Endodermal cell (in vitro differentiated cells): ENCODE data around the gene GRHL3. TPM values are rescaled to one million over a fixed set of nuclear protein-coding genes. Genes with fewer than 3 reads are reported as not detected.
"Not testable (repeated sequence)": the region's sequence is repeated elsewhere in the genome, so short reads cannot be mapped to it uniquely, and the experiment has no call there.

ENCODE experiments used
- DNase-seq: peaks from one replicate; pipeline ENCODE4 v3.0.0-alpha.2; 2017
- H3K27ac ChIP-seq: 2 replicates; pipeline ENCODE4 v1.5.1; 2013; ENCODE audit warnings: mild to moderate bottlenecking, low read depth, low read length, moderate library complexity
- H3K27me3 ChIP-seq: 2 replicates; pipeline ENCODE4 v1.6.1; 2013; ENCODE audit warnings: mild to moderate bottlenecking, low read length, moderate library complexity; ENCODE audit not compliant: insufficient read depth, control insufficient read depth, poor library complexity, severe bottlenecking
- H3K36me3 ChIP-seq: 2 replicates; pipeline ENCODE4 v1.7.0; 2013; ENCODE audit warnings: mild to moderate bottlenecking, low read length, moderate library complexity; ENCODE audit not compliant: control insufficient read depth, insufficient read depth
- H3K4me1 ChIP-seq: one replicate; pipeline ENCODE4 v1.7.0; 2013; ENCODE audit warnings: low read length; ENCODE audit not compliant: control insufficient read depth, insufficient read depth
- H3K4me3 ChIP-seq: 2 replicates; pipeline ENCODE4 v1.5.1; 2013; ENCODE audit warnings: mild to moderate bottlenecking, low read length, moderate library complexity
- H3K9ac ChIP-seq: 2 replicates; pipeline ENCODE4 v1.6.1; 2013; ENCODE audit warnings: mild to moderate bottlenecking, low read length, moderate library complexity; ENCODE audit not compliant: poor library complexity, severe bottlenecking; ENCODE audit errors: extremely low read depth
- H3K9me3 ChIP-seq: 2 replicates; pipeline ENCODE4 v1.6.1; 2013; ENCODE audit warnings: mild to moderate bottlenecking, low read length, moderate library complexity; ENCODE audit not compliant: control insufficient read depth
- H3K27ac Mint-ChIP-seq: 2 replicates; pipeline ENCODE4 v1.8.0; 2020; ENCODE audit warnings: mixed read lengths
- H3K27me3 Mint-ChIP-seq: 2 replicates; pipeline ENCODE4 v1.8.0; 2021; ENCODE audit warnings: mild to moderate bottlenecking, mixed read lengths; ENCODE audit not compliant: insufficient read depth
- H3K36me3 Mint-ChIP-seq: 2 replicates; pipeline ENCODE4 v1.8.0; 2020; ENCODE audit warnings: low read depth, mixed read lengths
- H3K4me1 Mint-ChIP-seq: 2 replicates; pipeline ENCODE4 v1.8.0; 2020; ENCODE audit warnings: mixed read lengths
- H3K4me3 Mint-ChIP-seq: 2 replicates; pipeline ENCODE4 v1.8.0; 2020; ENCODE audit warnings: mild to moderate bottlenecking, moderate library complexity, mixed read lengths
- H3K9me3 Mint-ChIP-seq: 2 replicates; pipeline ENCODE4 v1.8.0; 2020; ENCODE audit warnings: mild to moderate bottlenecking, mixed read lengths
- WGBS, 2 experiments: methylation state at CpG; one replicate each; pipeline versions ENCODE4 v1.1.5 to v1.1.7; 2013; ENCODE audit warnings: missing lambda C conversion rate in 2 of 2, mixed read lengths in 1 of 2; ENCODE audit not compliant: insufficient coverage in 1 of 2, insufficient read length in 1 of 2; 5-methylcytosine and 5-hydroxymethylcytosine counted together
- total RNA-seq, 2 donors: library from RNA; stranded (reverse); fragmentation: NEBNext Ultra II Directional in 1 of 2; extraction: Animal tissue kit (Norgen Biotek cat#: 25700) in 1 of 2; gene quantifications; 2 replicates in 1 of 2; 3 replicates in 1 of 2; pipeline ENCODE4 v1.2.1, GENCODE V29; 2021
- TF ChIP-seq, protein P1 (sequence below): fragments of 200-600 bp; sonication (generic); conservative IDR thresholded peaks from 2 replicates; pipeline ENCODE4 v1.5.0; 2021; ENCODE audit warnings: antibody characterized with exemption, mild to moderate bottlenecking

Gene GRHL3
- total RNA-seq, 2 donors from 2014 or later = 1.8 to 2.5 TPM

DNA sequence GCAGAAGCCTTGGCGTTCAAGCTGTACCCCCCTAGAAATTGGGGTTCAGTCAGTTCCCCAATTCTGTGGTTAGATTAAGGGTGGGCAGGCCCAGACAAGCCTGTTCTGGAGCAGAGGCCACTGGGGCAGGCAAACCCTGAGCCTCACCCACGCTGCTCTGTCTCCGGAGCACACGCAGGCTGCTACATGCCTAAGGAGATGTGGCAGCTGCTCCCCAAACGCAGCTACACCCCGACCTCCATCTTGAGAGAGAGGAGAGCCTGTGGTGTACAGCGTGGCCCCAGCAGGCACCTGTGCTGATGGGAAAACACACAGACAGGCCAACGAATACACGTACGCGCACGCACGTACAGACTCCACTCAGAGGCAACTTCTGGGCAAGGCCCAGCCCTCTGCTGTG, 33.9 kb upstream of the GRHL3 start:
- DNase-seq = no peak
- 95% methylated on average over 8 to 13 of the region's 13 CpGs for WGBS, 2 experiments
- H3K9me3 ChIP-seq = no peaks in the 10 kb centered on the region
- H3K27ac ChIP-seq = no peak overlapping the region
- H3K27me3 ChIP-seq = no peaks in the 10 kb centered on the region
- H3K4me1 Mint-ChIP-seq = peaks cover 2% of the 10 kb centered on the region
- H3K9me3 Mint-ChIP-seq = no peaks in the 10 kb centered on the region
- no peak overlapping the region for H3K27ac Mint-ChIP-seq
- no peaks in the 10 kb centered on the region for H3K36me3 ChIP-seq
- H3K9ac ChIP-seq = no peak overlapping the region
- H3K4me3 Mint-ChIP-seq = no peak overlapping the region
- H3K4me1 ChIP-seq = no peaks in the 10 kb centered on the region
- H3K36me3 Mint-ChIP-seq = no peaks in the 10 kb centered on the region
- no peak overlapping the region for H3K4me3 ChIP-seq
- TF ChIP-seq, protein P1, sequence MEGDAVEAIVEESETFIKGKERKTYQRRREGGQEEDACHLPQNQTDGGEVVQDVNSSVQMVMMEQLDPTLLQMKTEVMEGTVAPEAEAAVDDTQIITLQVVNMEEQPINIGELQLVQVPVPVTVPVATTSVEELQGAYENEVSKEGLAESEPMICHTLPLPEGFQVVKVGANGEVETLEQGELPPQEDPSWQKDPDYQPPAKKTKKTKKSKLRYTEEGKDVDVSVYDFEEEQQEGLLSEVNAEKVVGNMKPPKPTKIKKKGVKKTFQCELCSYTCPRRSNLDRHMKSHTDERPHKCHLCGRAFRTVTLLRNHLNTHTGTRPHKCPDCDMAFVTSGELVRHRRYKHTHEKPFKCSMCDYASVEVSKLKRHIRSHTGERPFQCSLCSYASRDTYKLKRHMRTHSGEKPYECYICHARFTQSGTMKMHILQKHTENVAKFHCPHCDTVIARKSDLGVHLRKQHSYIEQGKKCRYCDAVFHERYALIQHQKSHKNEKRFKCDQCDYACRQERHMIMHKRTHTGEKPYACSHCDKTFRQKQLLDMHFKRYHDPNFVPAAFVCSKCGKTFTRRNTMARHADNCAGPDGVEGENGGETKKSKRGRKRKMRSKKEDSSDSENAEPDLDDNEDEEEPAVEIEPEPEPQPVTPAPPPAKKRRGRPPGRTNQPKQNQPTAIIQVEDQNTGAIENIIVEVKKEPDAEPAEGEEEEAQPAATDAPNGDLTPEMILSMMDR = no peak
- no peaks in the 10 kb centered on the region for H3K27me3 Mint-ChIP-seq

DNA sequence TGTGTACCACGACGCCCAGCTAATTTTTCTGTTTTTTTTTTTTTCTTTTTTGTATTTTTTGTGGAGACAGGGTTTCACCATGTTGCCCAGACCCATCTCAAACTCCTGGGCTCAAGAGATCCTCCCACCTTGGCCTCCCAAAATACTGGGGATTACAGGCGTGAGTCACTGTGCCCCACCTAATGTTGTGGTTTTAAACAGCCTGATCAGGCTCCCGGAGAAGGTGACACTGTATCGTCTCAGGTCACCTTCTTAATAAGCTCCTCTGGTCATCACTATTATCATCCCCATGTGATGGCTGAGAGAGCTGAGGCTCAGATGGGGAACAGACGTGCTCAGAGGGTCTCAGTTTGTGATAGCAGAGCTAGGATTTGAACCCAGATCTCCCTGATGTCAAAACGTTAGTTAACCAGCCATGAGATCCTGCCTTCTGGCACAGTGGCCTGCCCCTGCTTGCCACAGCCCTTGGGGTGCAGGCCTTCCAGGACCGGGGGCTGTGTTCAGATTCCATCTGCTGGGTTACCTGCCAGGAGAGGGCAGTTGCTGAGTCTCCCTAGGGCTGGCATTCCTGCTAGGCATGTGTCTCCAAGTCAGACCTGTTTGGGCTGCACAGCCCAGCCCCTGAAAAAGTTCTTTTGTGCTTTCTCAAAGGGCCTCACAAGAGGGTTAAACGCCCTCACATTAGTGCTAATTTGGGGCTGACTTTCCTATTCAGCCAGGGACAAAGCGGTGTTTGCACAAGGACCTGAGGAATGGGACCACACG, 32.7 kb upstream of the GRHL3 start:
- H3K27me3 ChIP-seq = no peaks in the 10 kb centered on the region
- no peaks in the 10 kb centered on the region for H3K9me3 Mint-ChIP-seq
- no peaks in the 10 kb centered on the region for H3K4me1 ChIP-seq
- H3K27me3 Mint-ChIP-seq = no peaks in the 10 kb centered on the region
- H3K4me1 Mint-ChIP-seq = peaks cover 5% of the 10 kb centered on the region
- H3K9ac ChIP-seq = no peak overlapping the region
- TF ChIP-seq, protein P1 = no peak
- H3K27ac ChIP-seq = no peak overlapping the region
- H3K27ac Mint-ChIP-seq = no peak overlapping the region
- no peak overlapping the region for H3K4me3 Mint-ChIP-seq
- H3K36me3 ChIP-seq = no peaks in the 10 kb centered on the region
- no peak overlapping the region for H3K4me3 ChIP-seq
- H3K36me3 Mint-ChIP-seq = no peaks in the 10 kb centered on the region
- DNase-seq = peak; percentile 65
- H3K9me3 ChIP-seq = no peaks in the 10 kb centered on the region
- WGBS, 2 experiments = 79 to 86% methylated on average over 7 to 11 of the region's 11 CpGs

DNA sequence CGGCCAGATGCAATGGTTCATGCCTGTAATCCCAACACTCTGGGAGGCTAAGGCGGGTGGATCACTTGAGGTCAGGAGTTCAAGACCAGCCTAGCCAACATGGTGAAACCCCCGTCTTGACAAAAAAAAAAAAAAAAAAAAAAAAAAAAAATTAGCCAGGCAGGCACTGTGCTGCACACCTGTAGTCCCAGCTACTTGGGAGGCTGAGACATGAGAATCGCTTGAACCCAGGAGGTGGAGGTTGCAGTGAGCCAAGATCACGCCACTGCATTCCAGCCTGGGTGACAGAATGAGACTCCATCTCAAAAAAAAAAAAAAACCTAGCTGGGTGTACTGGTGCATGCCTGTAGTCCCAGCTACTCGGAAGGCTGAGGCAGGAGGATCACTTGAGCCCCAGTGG, 31.4 kb upstream of the GRHL3 start:
- H3K4me3 Mint-ChIP-seq, H3K27ac ChIP-seq, H3K9ac ChIP-seq, H3K9me3 ChIP-seq, H3K4me1 ChIP-seq, H3K36me3 Mint-ChIP-seq, DNase-seq, H3K4me3 ChIP-seq, H3K27me3 ChIP-seq, H3K27ac Mint-ChIP-seq, H3K9me3 Mint-ChIP-seq, H3K27me3 Mint-ChIP-seq, H3K36me3 ChIP-seq: not testable (repeated sequence)
- peaks cover 10% of the 10 kb centered on the region for H3K4me1 Mint-ChIP-seq
- 93 to 100% methylated on average over 4 to 6 of the region's 6 CpGs for whole genome bisulfite sequencing, 2 experiments

DNA sequence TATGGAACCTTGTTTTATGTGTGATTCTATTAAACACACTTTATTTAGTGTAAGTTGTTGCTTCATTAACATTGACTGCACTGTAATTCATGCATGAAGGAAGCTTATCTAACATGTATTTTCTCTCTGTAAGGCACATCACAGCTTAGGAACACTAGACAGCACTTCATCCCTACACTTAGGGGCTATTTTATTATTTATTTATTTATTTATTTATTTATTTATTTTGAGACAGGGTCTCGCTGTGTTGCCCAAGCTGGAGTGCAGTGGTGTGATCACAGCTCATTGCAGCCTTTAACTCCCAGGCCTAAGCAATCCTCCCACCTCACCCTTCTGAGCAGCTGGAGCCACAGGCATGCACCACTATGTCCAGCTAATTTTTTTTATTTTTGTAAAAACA, 30.7 kb upstream of the GRHL3 start:
- Histone ChIP-seq H3K27ac (no peak overlapping the region), H3K4me3 (no peak overlapping the region), H3K27me3 (no peaks in the 10 kb centered on the region), H3K36me3 (no peaks in the 10 kb centered on the region), H3K9ac (no peak overlapping the region), H3K4me1 (no peaks in the 10 kb centered on the region), H3K9me3 (no peaks in the 10 kb centered on the region)
- 95% methylated on average over 1 of the region's 1 CpG; no CpG with 5 or more reads in 1 of the 2 experiments for WGBS, 2 experiments
- Mint-ChIP-seq H3K9me3 (no peaks in the 10 kb centered on the region), H3K27me3 (no peaks in the 10 kb centered on the region), H3K36me3 (no peaks in the 10 kb centered on the region), H3K4me3 (no peak overlapping the region), H3K27ac (no peak overlapping the region), H3K4me1 (peaks cover 10% of the 10 kb centered on the region)
- TF ChIP-seq, protein P1 = no peak
- no peak for DNase-seq
